Measurements from ENCODE around the gene BICD1. TPM values are rescaled to one million over a fixed set of nuclear protein-coding genes. Genes with fewer than 3 reads are reported as not detected.

BICD1 gene
- total and polyA plus RNA-seq, 2 experiments from 2014 or later = 59.3 to 83.6 TPM

DNA sequence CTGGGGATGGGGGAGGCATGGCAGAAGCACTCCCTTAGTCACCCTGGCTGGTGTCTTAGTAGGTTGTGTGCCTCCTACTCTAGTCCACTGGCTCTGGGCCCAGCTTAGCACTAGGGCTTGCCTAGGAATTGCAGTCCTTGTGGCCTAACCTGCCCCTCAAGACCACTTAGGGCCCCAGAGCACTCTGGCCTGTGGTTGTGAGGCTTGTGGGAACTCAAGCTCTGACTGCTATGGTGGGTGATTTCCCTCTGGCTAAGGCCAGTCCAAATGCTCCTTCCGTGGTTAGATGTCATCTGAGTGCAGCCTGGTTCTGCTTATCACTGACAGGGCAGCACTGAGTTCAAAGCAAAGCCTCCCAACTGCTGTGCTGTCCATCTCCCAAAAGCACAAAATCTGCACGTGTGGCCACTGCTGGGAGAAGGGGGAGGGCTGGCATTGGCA, 312.9 kb downstream of the BICD1 start:
- DNase-seq (ENCODE audit: low spot score) = no peak
- Mint-ChIP-seq H3K36me3 (ENCODE audit: low read depth) (peaks cover 47% of the 10 kb centered on the region), H3K4me1 (peaks cover 47% of the 10 kb centered on the region), H3K9me3 (peaks cover 13% of the 10 kb centered on the region; the same call in 2 of the 3 replicates), H3K4me3 (no peak overlapping the region; the same call in 2 of the 3 replicates), H3K27me3 (ENCODE audit: insufficient read depth, low read depth, poor library complexity) (peaks cover 4% of the 10 kb centered on the region), H3K27ac (peak overlapping the region; percentile 69)
- Histone ChIP-seq H3K79me2 (replicated peaks; ENCODE audit: insufficient read depth) (peaks cover 100% of the 10 kb centered on the region), H3K27me3 (ENCODE audit: insufficient read depth) (no peaks in the 10 kb centered on the region), H4K20me1 (replicated peaks; ENCODE audit: insufficient read depth) (peaks cover 68% of the 10 kb centered on the region), H3K27ac (ENCODE audit: low read depth) (peak overlapping the region; percentile 68; the same call in 1 of the 2 replicates), H3K36me3 (ENCODE audit: insufficient read depth) (peaks cover 5% of the 10 kb centered on the region; the same call in 1 of the 2 replicates), H2AFZ (no peak overlapping the region), H3K4me1 (ENCODE audit: insufficient read depth) (peaks cover 38% of the 10 kb centered on the region), H3K4me3 (0 out of 2 replicates have a peak overlapping the region, but pooled peaks have one; percentile 13), H3F3A (replicated peaks; ENCODE audit: low read depth) (no peaks in the 10 kb centered on the region), H3K9me2 (ENCODE audit: insufficient read depth) (no peaks in the 10 kb centered on the region; the same call in 1 of the 2 replicates), H3K4me2 (peak overlapping the region; percentile 61; the same call in 1 of the 2 replicates)
- no peak for TF ChIP-seq ETS1 (IDR thresholded peaks at IDR 0.05)
- TF ChIP-seq POLR2AphosphoS5 (IDR thresholded peaks at IDR 0.05; ENCODE audit: low read depth) = no peak
- TF ChIP-seq, protein P1, sequence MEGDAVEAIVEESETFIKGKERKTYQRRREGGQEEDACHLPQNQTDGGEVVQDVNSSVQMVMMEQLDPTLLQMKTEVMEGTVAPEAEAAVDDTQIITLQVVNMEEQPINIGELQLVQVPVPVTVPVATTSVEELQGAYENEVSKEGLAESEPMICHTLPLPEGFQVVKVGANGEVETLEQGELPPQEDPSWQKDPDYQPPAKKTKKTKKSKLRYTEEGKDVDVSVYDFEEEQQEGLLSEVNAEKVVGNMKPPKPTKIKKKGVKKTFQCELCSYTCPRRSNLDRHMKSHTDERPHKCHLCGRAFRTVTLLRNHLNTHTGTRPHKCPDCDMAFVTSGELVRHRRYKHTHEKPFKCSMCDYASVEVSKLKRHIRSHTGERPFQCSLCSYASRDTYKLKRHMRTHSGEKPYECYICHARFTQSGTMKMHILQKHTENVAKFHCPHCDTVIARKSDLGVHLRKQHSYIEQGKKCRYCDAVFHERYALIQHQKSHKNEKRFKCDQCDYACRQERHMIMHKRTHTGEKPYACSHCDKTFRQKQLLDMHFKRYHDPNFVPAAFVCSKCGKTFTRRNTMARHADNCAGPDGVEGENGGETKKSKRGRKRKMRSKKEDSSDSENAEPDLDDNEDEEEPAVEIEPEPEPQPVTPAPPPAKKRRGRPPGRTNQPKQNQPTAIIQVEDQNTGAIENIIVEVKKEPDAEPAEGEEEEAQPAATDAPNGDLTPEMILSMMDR (conservative IDR thresholded peaks at IDR 0.05; ENCODE audit: low read depth in 2 of 2) = no peak
- TF ChIP-seq ZNF114 (CRISPR knock-in tag; IDR thresholded peaks at IDR 0.05) = no peak
- TF ChIP-seq EZH2phosphoT487 (IDR thresholded peaks at IDR 0.05; ENCODE audit: unreplicated experiment) = no peak
- TF ChIP-seq NANOG (IDR thresholded peaks at IDR 0.05; ENCODE audit: borderline replicate concordance) = no peak
- no peak for TF ChIP-seq REST (IDR thresholded peaks at IDR 0.05; ENCODE audit: unreplicated experiment)
- TF ChIP-seq ZNF331 (CRISPR knock-in tag; IDR thresholded peaks at IDR 0.05; ENCODE audit: low read depth) = no peak
- no peak for TF ChIP-seq STAT1 (IDR thresholded peaks at IDR 0.05; ENCODE audit: unreplicated experiment)
- no peak for TF ChIP-seq JUNB (IDR thresholded peaks at IDR 0.05; ENCODE audit: unreplicated experiment)
- no peak for TF ChIP-seq ZNF462 (CRISPR knock-in tag; IDR thresholded peaks at IDR 0.05)
- no peak for TF ChIP-seq CREB1 (CRISPR knock-in tag; IDR thresholded peaks at IDR 0.05; ENCODE audit: low read depth)
- TF ChIP-seq EZH2 (IDR thresholded peaks at IDR 0.05; ENCODE audit: low read depth, unreplicated experiment) = no peak
- ATAC-seq = peak; percentile 60
